Measurements from ENCODE around the gene TENM4.

Gene TENM4

DNA sequence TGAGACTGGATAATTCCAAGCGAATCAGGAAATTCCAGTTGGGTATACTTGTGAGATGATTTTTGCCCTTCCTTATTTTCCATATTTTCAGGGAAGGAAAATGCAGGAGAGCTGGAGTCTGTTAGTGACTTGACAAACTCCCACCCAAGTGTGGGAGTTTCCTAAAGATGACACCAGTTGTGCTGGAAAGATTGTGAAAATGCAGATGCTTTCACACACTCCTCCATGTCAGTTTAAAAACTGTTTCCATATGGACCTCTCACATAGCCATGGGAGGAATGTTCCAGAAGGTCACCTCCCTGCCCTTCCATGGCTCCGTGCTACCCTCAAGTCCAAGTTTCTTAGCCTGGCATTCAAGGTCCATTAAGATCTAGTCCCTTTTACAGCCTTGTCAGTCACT, 515.4 kb downstream of the TENM4 start:
- DNase-seq (ENCODE audit: low read depth) = no peak
- TF ChIP-seq, protein P1, sequence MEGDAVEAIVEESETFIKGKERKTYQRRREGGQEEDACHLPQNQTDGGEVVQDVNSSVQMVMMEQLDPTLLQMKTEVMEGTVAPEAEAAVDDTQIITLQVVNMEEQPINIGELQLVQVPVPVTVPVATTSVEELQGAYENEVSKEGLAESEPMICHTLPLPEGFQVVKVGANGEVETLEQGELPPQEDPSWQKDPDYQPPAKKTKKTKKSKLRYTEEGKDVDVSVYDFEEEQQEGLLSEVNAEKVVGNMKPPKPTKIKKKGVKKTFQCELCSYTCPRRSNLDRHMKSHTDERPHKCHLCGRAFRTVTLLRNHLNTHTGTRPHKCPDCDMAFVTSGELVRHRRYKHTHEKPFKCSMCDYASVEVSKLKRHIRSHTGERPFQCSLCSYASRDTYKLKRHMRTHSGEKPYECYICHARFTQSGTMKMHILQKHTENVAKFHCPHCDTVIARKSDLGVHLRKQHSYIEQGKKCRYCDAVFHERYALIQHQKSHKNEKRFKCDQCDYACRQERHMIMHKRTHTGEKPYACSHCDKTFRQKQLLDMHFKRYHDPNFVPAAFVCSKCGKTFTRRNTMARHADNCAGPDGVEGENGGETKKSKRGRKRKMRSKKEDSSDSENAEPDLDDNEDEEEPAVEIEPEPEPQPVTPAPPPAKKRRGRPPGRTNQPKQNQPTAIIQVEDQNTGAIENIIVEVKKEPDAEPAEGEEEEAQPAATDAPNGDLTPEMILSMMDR (IDR thresholded peaks at IDR 0.05; ENCODE audit: control insufficient read depth, insufficient read depth, low read depth, low read length, missing control alignments) = no peak
- H3K4me3 ChIP-seq (ENCODE audit: control insufficient read depth, low read depth, low read length) = no peak overlapping the region

DNA sequence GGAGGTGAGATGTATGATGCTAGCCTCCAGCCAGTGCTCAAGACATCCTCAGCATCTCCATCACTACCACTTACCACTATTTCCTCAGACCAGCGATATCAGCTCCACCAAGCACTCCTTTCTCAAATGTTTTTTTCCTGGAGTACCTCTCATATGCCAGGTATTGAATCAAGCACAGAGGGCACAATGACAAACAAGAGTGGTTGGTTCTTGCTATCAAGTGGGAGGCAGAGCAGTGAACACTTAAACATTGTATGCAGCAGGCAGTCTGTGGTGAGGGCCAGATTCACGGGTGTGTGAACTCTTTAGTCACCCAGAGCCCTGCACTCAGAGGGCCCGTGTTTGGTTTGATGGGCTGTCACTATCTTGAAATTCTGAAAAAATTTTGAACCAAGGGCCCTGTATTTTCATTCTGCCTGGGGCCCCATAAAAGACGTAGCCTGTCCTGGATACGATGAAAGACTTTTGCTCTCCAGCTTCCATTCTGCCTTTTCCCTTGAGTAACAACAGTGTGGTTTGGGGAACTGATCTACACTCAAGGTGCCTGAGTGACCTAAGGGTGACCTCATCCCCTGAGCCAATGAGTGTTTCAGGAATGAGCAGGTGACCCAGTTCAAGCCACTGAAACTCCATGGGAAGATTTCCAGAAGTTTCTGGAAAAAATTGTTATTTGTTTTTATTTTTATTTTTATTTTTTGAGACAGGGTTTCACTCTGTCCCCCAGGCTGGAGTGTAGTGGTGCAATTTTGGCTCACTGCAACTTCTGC, 517.8 kb downstream of the TENM4 start:
- DNase-seq (ENCODE audit: low read depth) = no peak
- H3K4me3 ChIP-seq (ENCODE audit: control insufficient read depth, low read depth, low read length) = no peak overlapping the region
- TF ChIP-seq, protein P1 (IDR thresholded peaks at IDR 0.05; ENCODE audit: control insufficient read depth, insufficient read depth, low read depth, low read length, missing control alignments) = no peak

DNA sequence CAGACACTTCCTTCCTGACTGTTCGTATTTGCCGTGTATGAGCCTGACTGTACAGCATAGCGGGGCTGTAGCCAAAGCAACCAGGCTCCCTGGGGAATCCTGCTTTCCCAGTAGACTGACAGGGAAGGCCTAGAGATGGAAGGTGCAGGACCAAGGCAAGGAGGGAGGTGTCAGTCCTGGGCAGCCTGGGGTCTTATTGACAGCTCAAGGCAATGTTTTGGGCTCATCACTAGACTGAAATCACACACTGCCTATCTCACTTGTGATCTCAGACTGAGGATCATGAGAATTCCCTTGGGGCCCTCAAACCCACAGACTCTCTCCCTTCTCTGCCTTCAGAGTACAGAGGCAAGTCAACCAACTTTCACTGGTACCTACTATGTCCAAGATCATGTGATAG, 519.3 kb downstream of the TENM4 start:
- H3K4me3 ChIP-seq (ENCODE audit: control insufficient read depth, low read depth, low read length) = no peak overlapping the region
- TF ChIP-seq, protein P1 (IDR thresholded peaks at IDR 0.05; ENCODE audit: control insufficient read depth, insufficient read depth, low read depth, low read length, missing control alignments) = no peak
- no peak for DNase-seq (ENCODE audit: low read depth)

DNA sequence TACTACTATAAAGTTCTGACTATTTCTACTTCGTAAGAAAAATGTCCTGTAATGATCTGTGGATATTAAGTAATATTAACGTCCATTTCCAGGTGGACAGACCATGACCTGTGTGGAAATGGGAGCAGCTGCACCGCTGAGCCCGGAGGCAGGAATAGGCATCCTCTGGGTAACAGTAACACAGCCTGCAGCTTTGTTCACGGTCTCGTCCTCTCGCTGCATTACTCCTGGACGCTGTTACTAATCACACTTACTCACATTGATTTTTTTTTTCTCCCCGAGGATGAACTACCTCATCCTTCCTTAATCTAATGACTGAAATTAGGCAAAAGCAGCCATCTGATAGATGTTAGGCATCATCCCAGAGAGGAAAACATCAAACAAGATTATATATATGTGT, 520.5 kb downstream of the TENM4 start:
- TF ChIP-seq, protein P1 (IDR thresholded peaks at IDR 0.05; ENCODE audit: control insufficient read depth, insufficient read depth, low read depth, low read length, missing control alignments) = no peak
- no peak for DNase-seq (ENCODE audit: low read depth)
- no peak overlapping the region for H3K4me3 ChIP-seq (ENCODE audit: control insufficient read depth, low read depth, low read length)

DNA sequence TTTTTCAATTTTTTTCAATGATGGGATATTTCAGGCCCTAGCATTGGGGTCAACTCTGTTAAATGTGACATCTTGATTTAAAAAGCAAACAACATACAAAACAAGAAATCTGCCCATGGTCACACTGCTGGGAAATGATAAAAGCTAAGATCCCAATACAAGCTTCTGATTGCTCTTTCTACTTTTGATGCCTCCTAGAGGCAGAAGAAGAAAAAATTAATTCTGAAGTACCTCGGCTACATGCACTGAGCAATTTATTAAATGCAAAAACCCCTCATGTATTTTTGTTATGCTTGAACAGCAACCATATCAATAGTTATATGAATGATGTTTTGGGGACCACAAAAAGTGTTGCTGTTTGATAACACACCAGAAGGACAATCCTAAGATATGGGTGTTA, 524.1 kb downstream of the TENM4 start:
- no peak for DNase-seq (ENCODE audit: low read depth)
- H3K4me3 ChIP-seq (ENCODE audit: control insufficient read depth, low read depth, low read length) = no peak overlapping the region
- TF ChIP-seq, protein P1 (IDR thresholded peaks at IDR 0.05; ENCODE audit: control insufficient read depth, insufficient read depth, low read depth, low read length, missing control alignments) = peak; percentile 20

DNA sequence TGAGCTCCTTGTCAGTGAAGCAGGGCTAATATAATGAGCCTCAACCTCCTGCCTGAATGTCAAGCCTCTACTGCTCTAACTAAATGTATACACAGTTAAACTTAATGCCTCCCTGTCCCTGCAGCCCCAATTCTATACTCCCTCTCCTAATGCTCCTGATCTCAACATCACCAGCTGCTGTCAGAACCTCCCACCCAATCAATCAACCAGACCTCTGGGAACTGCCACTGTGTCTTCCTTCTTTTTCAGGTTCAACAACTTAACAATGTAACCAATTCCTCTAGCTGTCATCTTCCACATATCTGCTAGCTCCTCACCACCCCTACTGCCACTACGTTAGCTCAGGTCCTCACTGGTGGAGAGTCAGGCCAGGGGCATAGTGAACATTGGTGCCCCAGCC, 526.3 kb downstream of the TENM4 start:
- TF ChIP-seq, protein P1 (IDR thresholded peaks at IDR 0.05; ENCODE audit: control insufficient read depth, insufficient read depth, low read depth, low read length, missing control alignments) = no peak
- no peak for DNase-seq (ENCODE audit: low read depth)
- no peak overlapping the region for H3K4me3 ChIP-seq (ENCODE audit: control insufficient read depth, low read depth, low read length)
